A673 (cell line): Measurements from ENCODE around the gene NFATC2.

ENCODE experiments used
- CTCF ChIP-seq: fragments of 300-800, 200-600 bp; sonication (generic); conservative IDR thresholded peaks from 2 replicates; pipeline ENCODE4 v1.5.1; 2017; ENCODE audit warnings: low read depth, mild to moderate bottlenecking, antibody characterized with exemption, low read length, moderate library complexity, mixed read lengths
- EZH2 ChIP-seq: fragments of 200-600 bp; sonication (generic); IDR thresholded peaks from 2 replicates; pipeline ENCODE4 v1.6.1; 2017; ENCODE audit warnings: borderline replicate concordance, low read depth, mild to moderate bottlenecking, mixed read lengths, antibody characterized with exemption, low read length; ENCODE audit not compliant: poor library complexity, severe bottlenecking

GRCh38 chr20:51462566-51463276 lies 79.8 kb downstream of the NFATC2 start:
- TF ChIP-seq CTCF (no peak), EZH2 (no peak)
